NCI-H1092 (cell line): ENCODE data around the gene SMPD4.
A peak's percentile ranks its signal among the peaks of the same experiment; 100 is the strongest.
"Not testable (repeated sequence)": the region's sequence is repeated elsewhere in the genome, so short reads cannot be mapped to it uniquely, and the experiment has no call there.

ENCODE experiments used
- DNase-seq: peaks from one replicate; lab custom pipeline; 2025; lab: John Stamatoyannopoulos, UW

The SMPD4 gene

GRCh38 chr2:130181325-130181879, at the start of gene SMPD4:
SMPD4 (minus strand) TSS chr2:130181602; CDS start chr2:130176592, 5,010 bp downstream.
- peak; percentile 94 for DNase-seq

GRCh38 chr2:130230907-130231306, 49.5 kb upstream of the SMPD4 start:
- DNase-seq: not testable (repeated sequence)

- not testable (repeated sequence) for DNase-seq
Observed at GRCh38 chr2:130230376-130230775, 49.0 kb upstream of the SMPD4 start.

GRCh38 chr2:130229161-130229510, 47.7 kb upstream of the SMPD4 start:
- DNase-seq: not testable (repeated sequence)

GRCh38 chr2:130228467-130229160, 47.2 kb upstream of the SMPD4 start:
- DNase-seq: not testable (repeated sequence)

- not testable (repeated sequence) for DNase-seq
Observed at GRCh38 chr2:130228005-130228404, 46.6 kb upstream of the SMPD4 start.

- DNase-seq: not testable (repeated sequence)
Observed at GRCh38 chr2:130222523-130222922, 41.1 kb upstream of the SMPD4 start.

- DNase-seq: not testable (repeated sequence)
Observed at GRCh38 chr2:130220505-130220904, 39.1 kb upstream of the SMPD4 start.

- DNase-seq: not testable (repeated sequence)
Observed at GRCh38 chr2:130219147-130219546, 37.7 kb upstream of the SMPD4 start.

GRCh38 chr2:130207051-130207450, 25.6 kb upstream of the SMPD4 start:
- DNase-seq: not testable (repeated sequence)

- not testable (repeated sequence) for DNase-seq
Observed at GRCh38 chr2:130203150-130203549, 21.7 kb upstream of the SMPD4 start.

- DNase-seq: not testable (repeated sequence)
Observed at GRCh38 chr2:130202518-130202917, 21.1 kb upstream of the SMPD4 start.

GRCh38 chr2:130198343-130198742, 16.9 kb upstream of the SMPD4 start, which contains the start of gene TUBA3E:
TUBA3E (minus strand) TSS chr2:130198439; CDS start chr2:130198360, 79 bp downstream.
- DNase-seq: no peak

GRCh38 chr2:130196052-130196451, 14.7 kb upstream of the SMPD4 start:
- DNase-seq: not testable (repeated sequence)

- not testable (repeated sequence) for DNase-seq
Observed at GRCh38 chr2:130195089-130195635, 13.8 kb upstream of the SMPD4 start.

GRCh38 chr2:130193824-130194223, 12.4 kb upstream of the SMPD4 start:
- not testable (repeated sequence) for DNase-seq

GRCh38 chr2:130192451-130192850, 11.0 kb upstream of the SMPD4 start:
- DNase-seq: not testable (repeated sequence)

- not testable (repeated sequence) for DNase-seq
Observed at GRCh38 chr2:130191319-130191718, 9.9 kb upstream of the SMPD4 start.

- DNase-seq: no peak
Observed at GRCh38 chr2:130190237-130190636, 8.8 kb upstream of the SMPD4 start.

- not testable (repeated sequence) for DNase-seq
Observed at GRCh38 chr2:130188958-130189357, 7.6 kb upstream of the SMPD4 start.

GRCh38 chr2:130187859-130188792, 6.7 kb upstream of the SMPD4 start:
- DNase-seq: not testable (repeated sequence)

GRCh38 chr2:130187268-130187667, 5.9 kb upstream of the SMPD4 start:
- no peak for DNase-seq
